ENCODE measurements around the gene TPTE. TPM values are rescaled to one million over a fixed set of nuclear protein-coding genes. Genes with fewer than 3 reads are reported as not detected.
"Not testable (repeated sequence)": the region's sequence is repeated elsewhere in the genome, so short reads cannot be mapped to it uniquely, and the experiment has no call there.

Gene TPTE
- total RNA-seq, 2 donors from 2014 or later, result not detected

DNA sequence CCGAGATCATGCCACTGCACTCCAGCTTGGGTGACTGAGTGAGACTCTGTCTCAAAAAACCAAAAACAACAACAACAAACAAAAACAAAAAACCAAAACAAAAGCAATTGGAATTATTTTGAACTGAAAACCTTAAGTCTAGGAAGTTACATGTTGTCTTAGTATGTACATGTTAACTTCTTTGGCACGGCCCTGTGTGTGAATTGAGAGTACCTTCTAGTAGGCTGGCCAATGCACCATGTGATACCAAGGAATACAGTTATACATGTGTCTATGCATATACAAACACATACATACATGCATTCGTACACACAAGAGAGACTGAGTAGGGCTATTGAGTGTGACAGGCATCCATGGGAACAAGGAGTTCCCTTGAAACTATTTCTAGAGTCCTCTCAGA, 18.6 kb downstream of the TPTE start:
- Histone ChIP-seq H3K27me3 (replicated peaks; ENCODE audit: insufficient read depth) (no peaks in the 10 kb centered on the region), H3K27ac (no peak overlapping the region), H3K4me1 (ENCODE audit: control insufficient read depth in 1 of 2, low read depth in 2 of 2) (no peaks in the 10 kb centered on the region), H3K9me3 (peaks cover 3% of the 10 kb centered on the region), H3K4me3 (no peak overlapping the region), H3K36me3 (no peaks in the 10 kb centered on the region)
- TF ChIP-seq CTCF (IDR thresholded peaks at IDR 0.05), result no peak
- DNase-seq (ENCODE audit: low spot score) (no peak), ATAC-seq (ENCODE audit: insufficient number of reproducible peaks, low FRiP score, low read depth) (no peak)

DNA sequence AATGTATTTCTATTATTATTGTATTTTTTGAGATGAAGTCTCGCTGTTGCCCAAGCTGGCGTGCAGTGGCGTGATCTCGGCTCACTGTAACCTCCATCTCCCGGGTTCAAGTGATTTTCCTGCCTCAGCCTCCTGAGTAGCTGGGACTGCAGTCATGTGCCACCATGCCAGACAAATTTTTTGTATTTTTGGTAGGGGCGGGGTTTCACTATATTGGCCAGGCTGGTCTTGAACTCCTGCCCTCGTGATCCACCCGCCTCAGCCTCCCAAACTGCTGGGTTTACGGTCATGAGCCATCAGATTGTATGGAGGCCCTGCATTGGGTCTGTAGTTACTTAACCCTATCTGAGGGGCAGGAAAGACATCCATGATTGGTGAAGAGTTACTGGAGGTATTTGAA, 23.0 kb downstream of the TPTE start:
- DNase-seq (ENCODE audit: low spot score); H3K4me3 ChIP-seq; H3K27ac ChIP-seq; ATAC-seq (ENCODE audit: insufficient number of reproducible peaks, low FRiP score, low read depth); H3K36me3 ChIP-seq; H3K9me3 ChIP-seq; H3K27me3 ChIP-seq (replicated peaks; ENCODE audit: insufficient read depth); H3K4me1 ChIP-seq (ENCODE audit: control insufficient read depth in 1 of 2, low read depth in 2 of 2): not testable (repeated sequence)

GRCh38 chr21:10547868-10548267, 26.5 kb downstream of the TPTE start:
- not testable (repeated sequence) for H3K27ac ChIP-seq; H3K4me3 ChIP-seq; H3K4me1 ChIP-seq (ENCODE audit: control insufficient read depth in 1 of 2, low read depth in 2 of 2); DNase-seq (ENCODE audit: low spot score); H3K9me3 ChIP-seq; ATAC-seq (ENCODE audit: insufficient number of reproducible peaks, low FRiP score, low read depth); H3K36me3 ChIP-seq; H3K27me3 ChIP-seq (replicated peaks; ENCODE audit: insufficient read depth)

- H3K9me3 ChIP-seq; ATAC-seq (ENCODE audit: insufficient number of reproducible peaks, low FRiP score, low read depth): not testable (repeated sequence)
These were observed 27.1 kb downstream of the TPTE start for GRCh38 chr21:10548331-10548954.

DNA sequence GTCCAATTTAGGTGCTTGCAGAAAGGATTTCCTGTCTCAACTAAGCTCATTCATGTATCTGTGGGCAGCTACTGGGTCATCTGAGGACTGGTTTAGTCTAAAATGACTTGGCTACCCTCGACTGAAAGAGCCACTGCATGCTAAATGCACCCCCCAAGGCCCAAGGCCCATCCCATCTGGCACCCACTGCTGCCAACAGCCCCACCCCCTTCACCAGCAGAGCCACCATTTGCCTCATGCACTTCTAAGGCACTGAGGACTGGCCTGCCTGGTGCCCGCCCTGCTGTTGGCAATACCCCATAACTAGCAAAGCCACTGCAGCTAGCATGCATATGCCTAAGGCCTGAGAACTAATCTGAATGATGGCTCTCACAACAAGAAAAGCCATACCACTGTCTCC, 49.4 kb downstream of the TPTE start:
- H3K27ac ChIP-seq; H3K4me3 ChIP-seq; H3K27me3 ChIP-seq (replicated peaks; ENCODE audit: insufficient read depth); H3K36me3 ChIP-seq; H3K4me1 ChIP-seq (ENCODE audit: control insufficient read depth in 1 of 2, low read depth in 2 of 2); DNase-seq (ENCODE audit: low spot score); ATAC-seq (ENCODE audit: insufficient number of reproducible peaks, low FRiP score, low read depth): not testable (repeated sequence)
- peaks cover 22% of the 10 kb centered on the region for H3K9me3 ChIP-seq

More at GRCh38 chr21:10548331-10548954, 27.1 kb downstream of the TPTE start:
- H3K4me3 ChIP-seq; H3K4me1 ChIP-seq (ENCODE audit: control insufficient read depth in 1 of 2, low read depth in 2 of 2); H3K27me3 ChIP-seq (replicated peaks; ENCODE audit: insufficient read depth); H3K36me3 ChIP-seq; DNase-seq (ENCODE audit: low spot score); H3K27ac ChIP-seq: not testable (repeated sequence)

DNA sequence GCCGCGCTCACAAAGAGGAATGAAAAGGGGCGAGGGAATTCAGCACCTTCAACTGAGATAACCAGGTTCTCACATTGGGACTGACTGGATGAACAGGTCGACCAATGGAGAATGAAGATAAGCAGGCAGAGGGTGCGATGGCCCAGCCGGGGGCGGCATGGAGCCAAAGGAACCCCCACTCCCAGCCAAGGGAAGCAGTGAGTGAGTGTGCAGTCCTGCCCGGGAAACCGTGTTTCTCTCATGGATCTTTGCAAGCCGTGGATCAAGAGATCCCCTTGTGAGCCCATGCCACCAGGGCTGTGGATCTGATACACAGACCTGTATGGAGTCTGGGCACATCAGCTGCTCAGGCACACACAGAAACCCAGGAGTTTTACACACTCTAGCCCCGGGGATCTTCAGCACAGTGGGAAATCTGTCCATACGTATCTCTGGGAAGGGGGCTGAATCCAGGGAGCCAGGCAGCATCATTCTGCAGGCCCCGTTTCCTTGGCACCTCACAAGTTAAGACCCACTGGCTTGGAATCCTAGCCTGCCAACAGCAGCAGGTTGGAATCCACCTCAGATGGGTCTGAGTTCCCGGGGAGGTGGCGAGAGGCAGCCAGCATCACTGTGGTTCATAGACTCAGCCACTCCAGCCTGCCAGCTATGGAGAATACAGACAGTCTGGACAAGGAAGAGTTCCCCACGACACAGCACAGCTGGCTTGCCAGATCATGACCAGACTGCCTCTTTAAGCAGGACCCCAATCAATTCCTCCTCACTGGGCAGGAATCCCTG, 53.3 kb downstream of the TPTE start:
- H3K4me3 ChIP-seq; H3K36me3 ChIP-seq; H3K4me1 ChIP-seq (ENCODE audit: control insufficient read depth in 1 of 2, low read depth in 2 of 2); H3K27me3 ChIP-seq (replicated peaks; ENCODE audit: insufficient read depth); DNase-seq (ENCODE audit: low spot score); H3K27ac ChIP-seq: not testable (repeated sequence)
- ATAC-seq (ENCODE audit: insufficient number of reproducible peaks, low FRiP score, low read depth), result peak; percentile 11
- H3K9me3 ChIP-seq, result peaks cover 22% of the 10 kb centered on the region

- Histone ChIP-seq H3K9me3 (peaks cover 22% of the 10 kb centered on the region), H3K27ac (no peak overlapping the region), H3K27me3 (replicated peaks; ENCODE audit: insufficient read depth) (no peaks in the 10 kb centered on the region), H3K36me3 (no peaks in the 10 kb centered on the region), H3K4me3 (no peak overlapping the region), H3K4me1 (ENCODE audit: control insufficient read depth in 1 of 2, low read depth in 2 of 2) (no peaks in the 10 kb centered on the region)
- TF ChIP-seq CTCF (IDR thresholded peaks at IDR 0.05), result no peak
- ATAC-seq (ENCODE audit: insufficient number of reproducible peaks, low FRiP score, low read depth) (peak; percentile 7), DNase-seq (ENCODE audit: low spot score) (no peak)
These were observed 53.9 kb downstream of the TPTE start for GRCh38 chr21:10575311-10575667.

GRCh38 chr21:10578910-10579309, 57.5 kb downstream of the TPTE start:
- H3K9me3 ChIP-seq; H3K27ac ChIP-seq; ATAC-seq (ENCODE audit: insufficient number of reproducible peaks, low FRiP score, low read depth); H3K27me3 ChIP-seq (replicated peaks; ENCODE audit: insufficient read depth); DNase-seq (ENCODE audit: low spot score); H3K4me1 ChIP-seq (ENCODE audit: control insufficient read depth in 1 of 2, low read depth in 2 of 2); H3K4me3 ChIP-seq; H3K36me3 ChIP-seq: not testable (repeated sequence)

DNA sequence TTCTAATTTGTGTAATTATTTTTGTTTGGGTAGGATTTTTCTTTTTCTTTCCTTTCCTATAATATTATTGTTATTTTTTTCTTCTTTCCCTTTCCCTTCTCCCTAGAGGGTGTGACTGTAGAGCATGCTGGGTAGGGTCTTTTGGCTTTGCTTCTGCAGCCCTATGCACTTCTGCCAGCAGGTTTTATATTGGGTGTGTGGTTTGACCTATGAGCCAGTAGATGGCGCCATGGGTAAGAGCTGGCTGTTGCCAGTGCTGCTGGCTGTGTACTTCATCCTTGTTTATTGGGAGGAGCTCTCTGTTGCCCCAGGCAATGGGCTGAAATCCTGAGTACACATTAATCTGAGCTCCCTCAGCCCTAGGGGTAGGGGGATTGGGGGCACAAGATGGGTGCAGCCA, 67.7 kb downstream of the TPTE start:
- not testable (repeated sequence) for H3K27ac ChIP-seq; ATAC-seq (ENCODE audit: insufficient number of reproducible peaks, low FRiP score, low read depth); H3K36me3 ChIP-seq; H3K27me3 ChIP-seq (replicated peaks; ENCODE audit: insufficient read depth); DNase-seq (ENCODE audit: low spot score); H3K4me3 ChIP-seq; H3K9me3 ChIP-seq; H3K4me1 ChIP-seq (ENCODE audit: control insufficient read depth in 1 of 2, low read depth in 2 of 2)

- not testable (repeated sequence) for H3K36me3 ChIP-seq; H3K27me3 ChIP-seq (replicated peaks; ENCODE audit: insufficient read depth); H3K4me3 ChIP-seq; DNase-seq (ENCODE audit: low spot score); H3K4me1 ChIP-seq (ENCODE audit: control insufficient read depth in 1 of 2, low read depth in 2 of 2); H3K27ac ChIP-seq; ATAC-seq (ENCODE audit: insufficient number of reproducible peaks, low FRiP score, low read depth)
- peaks cover 13% of the 10 kb centered on the region for H3K9me3 ChIP-seq
These were observed 85.7 kb downstream of the TPTE start for GRCh38 chr21:10607074-10607473.

DNA sequence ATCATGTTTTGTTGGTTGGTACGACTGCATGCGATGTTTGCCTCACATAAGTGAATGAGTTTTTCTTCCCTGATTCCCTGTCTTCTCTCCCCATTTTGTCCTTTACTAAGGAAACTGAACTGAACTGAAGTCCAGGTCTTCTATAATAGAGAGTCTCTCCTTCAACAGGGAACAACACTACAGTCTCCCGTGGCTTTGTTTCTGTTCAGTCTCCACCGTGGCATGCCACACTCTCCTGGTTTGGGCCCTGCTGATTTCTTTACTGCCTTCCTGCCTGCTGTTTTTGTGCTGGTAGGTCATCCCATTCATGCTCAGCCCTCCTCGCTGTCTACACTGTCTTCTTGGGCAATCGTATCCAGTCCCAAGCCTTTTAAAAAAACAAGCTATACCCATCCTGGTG, 92.9 kb downstream of the TPTE start:
- H3K27ac ChIP-seq; H3K4me1 ChIP-seq (ENCODE audit: control insufficient read depth in 1 of 2, low read depth in 2 of 2); H3K27me3 ChIP-seq (replicated peaks; ENCODE audit: insufficient read depth); DNase-seq (ENCODE audit: low spot score); H3K4me3 ChIP-seq; ATAC-seq (ENCODE audit: insufficient number of reproducible peaks, low FRiP score, low read depth); H3K36me3 ChIP-seq: not testable (repeated sequence)
- H3K9me3 ChIP-seq, result peaks cover 13% of the 10 kb centered on the region
